CD4-positive, alpha-beta memory T cell (primary cell): Measurements from ENCODE around the gene AGAP2. TPM values are rescaled to one million over a fixed set of nuclear protein-coding genes. Genes with fewer than 3 reads are reported as not detected.
"Not testable (repeated sequence)": the region's sequence is repeated elsewhere in the genome, so short reads cannot be mapped to it uniquely, and the experiment has no call there.

Source experiments
- CTCF ChIA-PET: fragments of 350-600 bp; sonication (Branson Sonifier 250); formaldehyde crosslinking; loops from one replicate; lab custom pipeline; 2021; ENCODE audit warnings: inconsistent platforms; ENCODE audit not compliant: partially characterized antibody; lab: Charles Lee
- POLR2A ChIA-PET: fragments of 350-600 bp; sonication (Branson Sonifier 250); formaldehyde crosslinking; loops from one replicate; lab custom pipeline; 2021; ENCODE audit not compliant: partially characterized antibody; lab: Charles Lee
- DNase-seq, 5 donors: peaks; one replicate each; pipeline versions ENCODE4 v3.0.0 to v3.0.0-alpha.2; 2020 to 2022; ENCODE audit warnings: mixed read lengths in 1 of 5
- H3K27ac ChIP-seq: one replicate; pipeline ENCODE4 v1.7.0; 2013; ENCODE audit warnings: low read depth, low read length
- H3K27me3 ChIP-seq: 2 replicates; pipeline ENCODE4 v1.7.0; 2013; ENCODE audit warnings: mild to moderate bottlenecking, low read length, moderate library complexity; ENCODE audit not compliant: insufficient read depth
- H3K36me3 ChIP-seq: 2 replicates; pipeline ENCODE4 v1.7.0; 2013; ENCODE audit warnings: mild to moderate bottlenecking, low read length, moderate library complexity; ENCODE audit not compliant: insufficient read depth
- H3K4me1 ChIP-seq: 2 replicates; pipeline ENCODE4 v1.7.0; 2013; ENCODE audit warnings: mild to moderate bottlenecking, low read length, moderate library complexity; ENCODE audit not compliant: insufficient read depth
- H3K4me3 ChIP-seq, 2 donors: one replicate each; pipeline ENCODE4 v1.7.0; 2013; ENCODE audit warnings: low read length in 2 of 2, mild to moderate bottlenecking in 1 of 2
- H3K9me3 ChIP-seq, 2 donors: one replicate each; pipeline ENCODE4 v1.7.0; 2013; ENCODE audit warnings: low read length in 2 of 2, control low read depth in 1 of 2; ENCODE audit not compliant: control insufficient read depth in 1 of 2
- H3K27ac Mint-ChIP-seq, 7 donors: one replicate each; pipeline ENCODE4 v1.8.0; 2020 to 2021; ENCODE audit warnings: mixed read lengths in 7 of 7, mild to moderate bottlenecking in 6 of 7, inconsistent platforms in 3 of 7, moderate library complexity in 3 of 7
- H3K27me3 Mint-ChIP-seq, 2 donors: one replicate each; pipeline ENCODE4 v1.8.0; 2020 to 2021; ENCODE audit warnings: mixed read lengths in 2 of 2
- H3K36me3 Mint-ChIP-seq, 2 donors: one replicate each; pipeline ENCODE4 v1.8.0; 2020 to 2021; ENCODE audit warnings: mixed read lengths in 2 of 2, inconsistent platforms in 1 of 2, mild to moderate bottlenecking in 1 of 2
- H3K4me1 Mint-ChIP-seq, 4 donors: one replicate each; pipeline ENCODE4 v1.8.0; 2020 to 2021; ENCODE audit warnings: mixed read lengths in 4 of 4, mild to moderate bottlenecking in 1 of 4
- H3K4me3 Mint-ChIP-seq, 8 donors: one replicate each; pipeline ENCODE4 v1.8.0; 2020 to 2021; ENCODE audit warnings: mixed read lengths in 8 of 8, mild to moderate bottlenecking in 7 of 8, moderate library complexity in 6 of 8, inconsistent platforms in 3 of 8
- H3K9me3 Mint-ChIP-seq, 8 donors: one replicate each; pipeline ENCODE4 v1.8.0; 2020 to 2021; ENCODE audit warnings: mixed read lengths in 8 of 8, mild to moderate bottlenecking in 5 of 8, inconsistent platforms in 3 of 8, moderate library complexity in 1 of 8
- intact Hi-C: fragments of 100-400 bp; cut with micrococcal nuclease; formaldehyde crosslinking; loops from one replicate; pipeline ENCODE4 v1.15.1; 2023
- polyA plus RNA-seq, 2 donors: library from polyadenylated mRNA; unstranded; fragments of 300-500 nt; fragmentation: Illumina TruSeq; gene quantifications; one replicate each; pipeline ENCODE4 v1.2.3, GENCODE V29; 2021
- total RNA-seq, 2 experiments: library from RNA; stranded (reverse); gene quantifications; one replicate each; pipeline ENCODE4 v1.2.3, GENCODE V29; 2021

AGAP2 gene
- total and polyA plus RNA-seq, 4 experiments from 2014 or later = 3.2 to 66.7 (median 35.9) TPM

- Mint-ChIP-seq H3K27ac (peak overlapping the region; percentile 34 to 84 (median 75)), H3K4me3 (peak overlapping the region in 1 of 8 donors; percentile 51), H3K9me3 (peaks cover 0 to 2% (median 0%) of the 10 kb centered on the region in 8 donors), H3K27me3 (no peaks in the 10 kb centered on the region), H3K4me1 (peaks cover 14 to 32% (median 21%) of the 10 kb centered on the region in 4 donors), H3K36me3 (peaks cover 26 to 47% of the 10 kb centered on the region in 2 donors)
- Histone ChIP-seq H3K9me3 (no peaks in the 10 kb centered on the region), H3K36me3 (peaks cover 52% of the 10 kb centered on the region), H3K4me3 (no peak overlapping the region), H3K27ac (no peak overlapping the region), H3K27me3 (no peaks in the 10 kb centered on the region), H3K4me1 (no peaks in the 10 kb centered on the region)
- no peak for DNase-seq
- ChIA-PET POLR2A (interaction anchor here (0.6 to 4.4 kb wide), 6 partner anchors 9 to 212 kb away, joined by 3 to 32 read pairs (median 6); partner anchors contain the start of gene TSPAN31), CTCF (interaction anchor here (1.2 to 3.2 kb wide), 2 partner anchors 19 to 34 kb away, joined by 3 to 10 read pairs; no protein-coding TSS in a partner anchor)
- intact Hi-C loops = no loop called here
Observed at GRCh38 chr12:57722716-57723629, 15.6 kb downstream of the AGAP2 start.

- H3K36me3 ChIP-seq = peaks cover 48% of the 10 kb centered on the region
Observed at GRCh38 chr12:57721846-57722608, 16.5 kb downstream of the AGAP2 start.

DNA sequence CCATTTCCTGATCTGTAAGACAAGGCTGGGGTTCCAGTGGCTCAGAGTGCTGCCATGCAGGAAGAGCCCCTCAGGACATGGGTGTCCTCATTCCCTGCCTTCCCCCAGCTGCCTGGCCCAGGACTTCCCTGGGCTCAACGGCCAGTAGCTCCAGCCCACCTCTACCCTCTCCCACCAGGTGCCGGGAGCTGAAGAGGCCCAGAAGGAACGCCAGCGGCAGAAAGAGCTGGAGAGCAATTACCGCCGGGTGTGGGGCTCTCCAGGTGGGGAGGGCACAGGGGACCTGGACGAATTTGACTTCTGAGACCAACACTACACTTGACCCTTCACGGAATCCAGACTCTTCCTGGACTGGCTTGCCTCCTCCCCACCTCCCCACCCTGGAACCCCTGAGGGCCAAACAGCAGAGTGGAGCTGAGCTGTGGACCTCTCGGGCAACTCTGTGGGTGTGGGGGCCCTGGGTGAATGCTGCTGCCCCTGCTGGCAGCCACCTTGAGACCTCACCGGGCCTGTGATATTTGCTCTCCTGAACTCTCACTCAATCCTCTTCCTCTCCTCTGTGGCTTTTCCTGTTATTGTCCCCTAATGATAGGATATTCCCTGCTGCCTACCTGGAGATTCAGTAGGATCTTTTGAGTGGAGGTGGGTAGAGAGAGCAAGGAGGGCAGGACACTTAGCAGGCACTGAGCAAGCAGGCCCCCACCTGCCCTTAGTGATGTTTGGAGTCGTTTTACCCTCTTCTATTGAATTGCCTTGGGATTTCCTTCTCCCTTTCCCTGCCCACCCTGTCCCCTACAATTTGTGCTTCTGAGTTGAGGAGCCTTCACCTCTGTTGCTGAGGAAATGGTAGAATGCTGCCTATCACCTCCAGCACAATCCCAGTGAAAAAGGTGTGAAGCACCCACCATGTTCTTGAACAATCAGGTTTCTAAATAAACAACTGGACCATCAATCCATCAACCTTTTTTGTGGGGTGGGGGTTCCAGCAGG, 17.6 kb downstream of the AGAP2 start:
- CTCF ChIA-PET = interaction anchor here (1.2 to 2.0 kb wide), 2 partner anchors 21 to 136 kb away, joined by 3 to 6 read pairs; no protein-coding TSS in a partner anchor

More at GRCh38 chr12:57721846-57722608, 16.5 kb downstream of the AGAP2 start:
- H3K27me3 ChIP-seq, H3K27ac ChIP-seq, H3K4me3 ChIP-seq, intact Hi-C loops, H3K9me3 Mint-ChIP-seq, H3K4me3 Mint-ChIP-seq, H3K27me3 Mint-ChIP-seq, H3K9me3 ChIP-seq, H3K4me1 ChIP-seq, DNase-seq: not testable (repeated sequence)
- H3K4me1 Mint-ChIP-seq = peaks cover 14 to 32% (median 21%) of the 10 kb centered on the region in 4 donors
- H3K27ac Mint-ChIP-seq = peak overlapping the region in 4 of 7 donors; percentile 29 to 72 (median 42)
- H3K36me3 Mint-ChIP-seq = peaks cover 24 to 47% of the 10 kb centered on the region in 2 donors
- POLR2A ChIA-PET = interaction anchor here (1.0 to 4.4 kb wide), 6 partner anchors 10 to 23 kb away, joined by 3 to 32 read pairs (median 5); partner anchors contain the start of gene TSPAN31
- CTCF ChIA-PET = interaction anchor here (1.2 to 3.2 kb wide), 2 partner anchors 20 to 35 kb away, joined by 3 to 10 read pairs; no protein-coding TSS in a partner anchor

GRCh38 chr12:57719777-57720605, 18.6 kb downstream of the AGAP2 start:
- Histone ChIP-seq H3K27ac (no peak overlapping the region), H3K4me1 (no peaks in the 10 kb centered on the region), H3K9me3 (no peaks in the 10 kb centered on the region), H3K4me3 (no peak overlapping the region), H3K36me3 (peaks cover 58% of the 10 kb centered on the region), H3K27me3 (no peaks in the 10 kb centered on the region)
- Mint-ChIP-seq H3K4me3 (no peak overlapping the region), H3K27me3 (no peaks in the 10 kb centered on the region), H3K4me1 (peaks cover 11 to 29% (median 18%) of the 10 kb centered on the region in 4 donors), H3K9me3 (peaks cover 0 to 2% (median 0%) of the 10 kb centered on the region in 8 donors), H3K27ac (peak overlapping the region in 3 of 7 donors; percentile 46 to 70 (median 47)), H3K36me3 (peaks cover 19 to 52% of the 10 kb centered on the region in 2 donors)
- ChIA-PET POLR2A (interaction anchor here (0.6 to 1.6 kb wide), 5 partner anchors 13 to 32 kb away, joined by 3 to 12 read pairs (median 5); partner anchors contain the start of genes CDK4 and TSPAN31), CTCF (interaction anchor here (1.2 to 2.0 kb wide), 2 partner anchors 21 to 135 kb away, joined by 3 to 6 read pairs; no protein-coding TSS in a partner anchor)
- DNase-seq = no peak
- intact Hi-C loops = no loop called here

More for the DNA sequence above, 17.6 kb downstream of the AGAP2 start:
- no peak overlapping the region for H3K4me3 ChIP-seq
- Mint-ChIP-seq H3K27ac (peak overlapping the region in 3 of 7 donors; percentile 13 to 70 (median 49)), H3K4me1 (peaks cover 12 to 32% (median 20%) of the 10 kb centered on the region in 4 donors), H3K36me3 (peaks cover 20 to 48% of the 10 kb centered on the region in 2 donors), H3K27me3 (no peaks in the 10 kb centered on the region), H3K4me3 (no peak overlapping the region), H3K9me3 (peaks cover 0 to 2% (median 0%) of the 10 kb centered on the region in 8 donors)
- no peaks in the 10 kb centered on the region for H3K4me1 ChIP-seq
- peaks cover 53% of the 10 kb centered on the region for H3K36me3 ChIP-seq
- no peak for DNase-seq
- no peaks in the 10 kb centered on the region for H3K9me3 ChIP-seq
- POLR2A ChIA-PET = interaction anchor here (1.0 to 4.4 kb wide), 5 partner anchors 11 to 23 kb away, joined by 3 to 32 read pairs (median 5); partner anchors contain the start of gene TSPAN31
- no peak overlapping the region for H3K27ac ChIP-seq
- no peaks in the 10 kb centered on the region for H3K27me3 ChIP-seq
- intact Hi-C loops = no loop called here

DNA sequence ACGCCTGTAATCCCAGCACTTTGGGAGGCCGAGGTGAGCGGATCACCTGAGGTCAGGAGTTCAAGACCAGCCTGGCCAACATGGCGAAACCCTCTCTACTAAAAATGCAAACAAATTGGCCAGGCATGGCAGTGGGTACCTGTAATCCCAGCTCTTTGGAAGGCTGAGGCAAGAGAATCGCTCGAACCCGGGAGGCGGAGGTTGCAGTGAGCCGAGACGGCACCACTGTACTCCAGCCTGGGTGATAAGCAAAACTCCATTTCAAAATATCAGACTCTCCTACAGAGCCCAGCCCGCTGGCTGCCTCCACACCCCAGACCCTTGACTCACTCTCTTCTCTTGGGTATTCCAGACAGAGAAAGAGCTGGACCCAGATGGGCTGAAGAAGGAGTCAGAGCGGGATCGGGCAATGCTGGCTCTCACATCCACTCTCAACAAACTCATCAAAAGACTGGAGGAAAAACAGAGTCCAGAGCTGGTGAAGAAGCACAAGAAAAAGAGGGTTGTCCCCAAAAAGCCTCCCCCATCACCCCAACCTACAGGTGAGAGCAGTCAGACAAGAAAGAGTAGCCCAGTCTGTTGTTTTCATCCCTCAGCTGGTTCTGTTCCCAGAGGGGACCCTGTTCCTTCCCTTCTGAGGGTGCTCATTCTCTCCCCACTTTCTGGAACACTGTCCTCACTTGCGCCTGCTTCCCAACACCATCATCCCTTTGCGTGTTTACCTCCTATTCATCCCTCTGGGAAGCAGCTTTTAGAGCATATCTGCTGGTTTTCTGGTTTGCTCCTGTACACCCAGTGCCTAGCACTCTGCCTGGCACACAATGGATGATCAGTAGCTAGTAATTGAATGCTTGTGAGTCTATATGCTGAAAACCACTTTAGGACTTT, 19.7 kb downstream of the AGAP2 start:
- H3K27ac Mint-ChIP-seq = peak overlapping the region in 4 of 7 donors; percentile 23 to 66 (median 36)
- Histone ChIP-seq H3K9me3 (no peaks in the 10 kb centered on the region), H3K4me3 (no peak overlapping the region), H3K4me1 (no peaks in the 10 kb centered on the region), H3K27me3 (no peaks in the 10 kb centered on the region), H3K27ac (no peak overlapping the region), H3K36me3 (peaks cover 58% of the 10 kb centered on the region)
- ChIA-PET POLR2A (interaction anchor here (0.6 to 1.6 kb wide), 4 partner anchors 14 to 214 kb away, joined by 3 to 5 read pairs (median 4); partner anchors contain the start of genes CDK4 and TSPAN31), CTCF (interaction anchor here (1.3 to 2.0 kb wide), 2 partner anchors 23 kb away, joined by 3 to 6 read pairs; no protein-coding TSS in a partner anchor)
- intact Hi-C loops = no loop called here
- no peak for DNase-seq
- peaks cover 17 to 49% of the 10 kb centered on the region in 2 donors for H3K36me3 Mint-ChIP-seq
- no peak overlapping the region for H3K4me3 Mint-ChIP-seq
- no peaks in the 10 kb centered on the region for H3K27me3 Mint-ChIP-seq
- H3K4me1 Mint-ChIP-seq = peaks cover 6 to 18% (median 13%) of the 10 kb centered on the region in 4 donors
- peaks cover 0 to 2% (median 0%) of the 10 kb centered on the region in 8 donors for H3K9me3 Mint-ChIP-seq
